Vagina (tissue), 2 donors: ENCODE results near the gene DKK2.

Experiments used
- POLR2AphosphoS5 ChIP-seq, 2 donors: sonication (generic); formaldehyde crosslinking; IDR thresholded peaks; one replicate each; pipeline ENCODE4 v1.9.0; 2017; ENCODE audit warnings: antibody characterized with exemption in 2 of 2, mild to moderate bottlenecking in 2 of 2, low read depth in 1 of 2; ENCODE audit not compliant: insufficient read depth in 1 of 2
- TF ChIP-seq, protein P1 (sequence below), 3 experiments: fragments of 450-650 bp in 2 of 3; fragments of 200-600 bp in 1 of 3; sonication (generic) in 1 of 3; IDR thresholded peaks; one replicate each; pipeline ENCODE4 v1.5.1; 2017 to 2019; ENCODE audit warnings: antibody characterized with exemption in 3 of 3, mild to moderate bottlenecking in 2 of 3, moderate library complexity in 2 of 3

GRCh38 chr4:106914223-106914622 lies 121.9 kb downstream of the DKK2 start:
- TF ChIP-seq, protein P1, sequence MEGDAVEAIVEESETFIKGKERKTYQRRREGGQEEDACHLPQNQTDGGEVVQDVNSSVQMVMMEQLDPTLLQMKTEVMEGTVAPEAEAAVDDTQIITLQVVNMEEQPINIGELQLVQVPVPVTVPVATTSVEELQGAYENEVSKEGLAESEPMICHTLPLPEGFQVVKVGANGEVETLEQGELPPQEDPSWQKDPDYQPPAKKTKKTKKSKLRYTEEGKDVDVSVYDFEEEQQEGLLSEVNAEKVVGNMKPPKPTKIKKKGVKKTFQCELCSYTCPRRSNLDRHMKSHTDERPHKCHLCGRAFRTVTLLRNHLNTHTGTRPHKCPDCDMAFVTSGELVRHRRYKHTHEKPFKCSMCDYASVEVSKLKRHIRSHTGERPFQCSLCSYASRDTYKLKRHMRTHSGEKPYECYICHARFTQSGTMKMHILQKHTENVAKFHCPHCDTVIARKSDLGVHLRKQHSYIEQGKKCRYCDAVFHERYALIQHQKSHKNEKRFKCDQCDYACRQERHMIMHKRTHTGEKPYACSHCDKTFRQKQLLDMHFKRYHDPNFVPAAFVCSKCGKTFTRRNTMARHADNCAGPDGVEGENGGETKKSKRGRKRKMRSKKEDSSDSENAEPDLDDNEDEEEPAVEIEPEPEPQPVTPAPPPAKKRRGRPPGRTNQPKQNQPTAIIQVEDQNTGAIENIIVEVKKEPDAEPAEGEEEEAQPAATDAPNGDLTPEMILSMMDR (IDR thresholded peaks at IDR 0.05): no peak
- no peak for TF ChIP-seq POLR2AphosphoS5 (IDR thresholded peaks at IDR 0.05; ENCODE audit: insufficient read depth in 1 of 2, low read depth in 1 of 2)
